ENCODE measurements around the gene KCNQ1. TPM values are rescaled to one million over a fixed set of nuclear protein-coding genes. Genes with fewer than 3 reads are reported as not detected.
A peak's percentile ranks its signal among the peaks of the same experiment; 100 is the strongest.
"Not testable (repeated sequence)": the region's sequence is repeated elsewhere in the genome, so short reads cannot be mapped to it uniquely, and the experiment has no call there.

Gene KCNQ1
- total and polyA plus RNA-seq, 9 of the 15 experiments (the other 6 are each of a cell fraction or from before 2014, with no cell fraction given): 0.44 TPM; not detected in 8

GRCh38 chr11:2631161-2631560 is 186.4 kb downstream of the KCNQ1 start:
- H2AFZ ChIP-seq (ENCODE audit: low read depth, low read length): no peak overlapping the region
- no peak overlapping the region for H3K27ac ChIP-seq (ENCODE audit: extremely low read depth, low read depth, low read length)
- H3K79me2 ChIP-seq (ENCODE audit: control insufficient read depth, insufficient read depth, low read length): no peaks in the 10 kb centered on the region
- ChIA-PET CTCF (ENCODE audit: low intra/inter-chr PET ratio) (no interaction called here), POLR2A (no interaction called here)
- H3K36me3 ChIP-seq (ENCODE audit: control insufficient read depth, insufficient read depth, low read length): no peaks in the 10 kb centered on the region
- ATAC-seq (no peak), DNase-seq (ENCODE audit: extremely low read depth in 1 of 4, low spot score in 3 of 4) (no peak), FAIRE-seq (no peak)
- no peaks in the 10 kb centered on the region for H4K20me1 ChIP-seq (replicated peaks; ENCODE audit: control insufficient read depth, insufficient read depth, low read length)
- no peaks in the 10 kb centered on the region for H3K27me3 ChIP-seq (ENCODE audit: control insufficient read depth in 2 of 2, insufficient read depth in 2 of 2, low read length in 2 of 2)
- BruUV-seq (replicated peaks): no TSS peak
- intact Hi-C loops (cut with micrococcal nuclease) (no loop called here), in situ Hi-C loops (cut with MboI) (no loop called here)
- H3K4me3 ChIP-seq: no peak overlapping the region
- 6% methylated on average over 1 of the region's 1 CpG for WGBS (ENCODE audit: insufficient coverage, low coverage, missing lambda C conversion rate)
- no peaks in the 10 kb centered on the region for H3K9me1 ChIP-seq (ENCODE audit: control insufficient read depth, insufficient read depth, low read length)
- no peak overlapping the region for H3K4me2 ChIP-seq (ENCODE audit: insufficient read depth, low read length)
- H3K9ac ChIP-seq (ENCODE audit: insufficient read depth in 1 of 2, low read depth in 2 of 2, low read length in 2 of 2): no peak overlapping the region
- no peaks in the 10 kb centered on the region for H3K4me1 ChIP-seq (replicated peaks in 1 of 2; ENCODE audit: control insufficient read depth in 2 of 2, insufficient read depth in 2 of 2, low read length in 2 of 2)
- no peak for TF ChIP-seq RUNX1 (IDR thresholded peaks at IDR 0.05; ENCODE audit: low read depth)
- 0 out of 4 replicates have a peak, but pooled peaks of 1 of the 2 experiments have one; percentile 10 for TF ChIP-seq TRIM24 (IDR thresholded peaks at IDR 0.05)
- TF ChIP-seq CBX3 (IDR thresholded peaks at IDR 0.05; ENCODE audit: borderline replicate concordance in 1 of 2, low read length in 2 of 2): 0 out of 3 replicates have a peak, but pooled peaks of 1 of the 2 experiments have one; percentile 47
- peak; percentile 76; the same call in 1 of the 2 replicates for TF ChIP-seq ZFP30 (CRISPR knock-in tag; IDR thresholded peaks at IDR 0.05; ENCODE audit: borderline replicate concordance)
- TF ChIP-seq CBX2 (IDR thresholded peaks at IDR 0.05; ENCODE audit: insufficient read depth, low read length, poor library complexity, severe bottlenecking): no peak
- TF ChIP-seq CBX5 (IDR thresholded peaks at IDR 0.05; ENCODE audit: borderline replicate concordance, low read depth): 0 out of 2 replicates have a peak, but pooled peaks have one; percentile 27
- TF ChIP-seq NCOA1 (IDR thresholded peaks at IDR 0.05; ENCODE audit: low read depth): no peak
- TF ChIP-seq ZEB2 (IDR thresholded peaks at IDR 0.05): 0 out of 2 replicates have a peak, but pooled peaks have one; percentile 39
- TF ChIP-seq ZNF280A (IDR thresholded peaks at IDR 0.05; ENCODE audit: low read depth, partially characterized antibody): peak; percentile 82
- peak; percentile 78; the same call in 1 of the 2 replicates for TF ChIP-seq TRIM28 (IDR thresholded peaks at IDR 0.05)
- peaks cover 8% of the 10 kb centered on the region for H3K9me3 ChIP-seq (replicated peaks; ENCODE audit: control insufficient read depth, insufficient read depth, low read depth, low read length)

GRCh38 chr11:2639763-2640162 is 195.0 kb downstream of the KCNQ1 start:
- CTCF ChIA-PET (ENCODE audit: low intra/inter-chr PET ratio); H3K4me3 ChIP-seq; H3K4me1 ChIP-seq (replicated peaks in 1 of 2; ENCODE audit: control insufficient read depth in 2 of 2, insufficient read depth in 2 of 2, low read length in 2 of 2); BruUV-seq (replicated peaks); H3K36me3 ChIP-seq (ENCODE audit: control insufficient read depth, insufficient read depth, low read length); FAIRE-seq; ATAC-seq; in situ Hi-C loops (cut with MboI); POLR2A ChIA-PET; intact Hi-C loops (cut with micrococcal nuclease); H3K9ac ChIP-seq (ENCODE audit: insufficient read depth in 1 of 2, low read depth in 2 of 2, low read length in 2 of 2); H3K79me2 ChIP-seq (ENCODE audit: control insufficient read depth, insufficient read depth, low read length); H3K27me3 ChIP-seq (ENCODE audit: control insufficient read depth in 2 of 2, insufficient read depth in 2 of 2, low read length in 2 of 2); H4K20me1 ChIP-seq (replicated peaks; ENCODE audit: control insufficient read depth, insufficient read depth, low read length); H2AFZ ChIP-seq (ENCODE audit: low read depth, low read length); H3K4me2 ChIP-seq (ENCODE audit: insufficient read depth, low read length); H3K9me3 ChIP-seq (replicated peaks; ENCODE audit: control insufficient read depth, insufficient read depth, low read depth, low read length); H3K9me1 ChIP-seq (ENCODE audit: control insufficient read depth, insufficient read depth, low read length); DNase-seq (ENCODE audit: extremely low read depth in 1 of 4, low spot score in 3 of 4); H3K27ac ChIP-seq (ENCODE audit: extremely low read depth, low read depth, low read length): not testable (repeated sequence)
- 34% methylated on average over 10 of the region's 13 CpGs for WGBS (ENCODE audit: insufficient coverage, low coverage, missing lambda C conversion rate)
